NCI-H446 treated with DMSO at 0.1 percent for 48 hours (cell line): ENCODE data around the gene RAB3D.
"Not testable (repeated sequence)": the region's sequence is repeated elsewhere in the genome, so short reads cannot be mapped to it uniquely, and the experiment has no call there.

Experiments used
- DNase-seq: peaks from one replicate; lab custom pipeline; 2025; lab: John Stamatoyannopoulos, UW

RAB3D gene

GRCh38 chr19:11339254-11340098 is at the start of gene RAB3D:
RAB3D (minus strand) TSS chr19:11339657; CDS start chr19:11337399, 2,258 bp downstream.
- peak; percentile 84 for DNase-seq

- no peak for DNase-seq
Measured at GRCh38 chr19:11387162-11388034, 47.9 kb upstream of the RAB3D start.

DNA sequence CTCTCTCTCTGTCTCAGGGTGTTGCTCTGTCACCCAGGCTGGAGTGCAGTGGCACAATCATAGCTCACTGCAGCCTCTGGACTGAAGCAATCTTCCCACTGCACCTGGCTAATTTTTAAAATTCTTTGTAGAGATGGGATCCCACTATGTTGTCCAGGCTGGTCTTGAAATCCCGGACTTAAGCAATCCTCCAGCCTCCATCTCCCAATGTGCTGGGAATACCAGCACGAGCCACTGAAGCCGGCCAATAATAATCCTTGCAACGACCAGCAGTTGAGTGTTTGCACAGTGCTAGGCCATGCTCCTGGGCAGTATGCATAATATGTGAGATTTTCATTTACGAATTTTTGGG is 45.3 kb upstream of the RAB3D start:
- DNase-seq, result no peak

DNA sequence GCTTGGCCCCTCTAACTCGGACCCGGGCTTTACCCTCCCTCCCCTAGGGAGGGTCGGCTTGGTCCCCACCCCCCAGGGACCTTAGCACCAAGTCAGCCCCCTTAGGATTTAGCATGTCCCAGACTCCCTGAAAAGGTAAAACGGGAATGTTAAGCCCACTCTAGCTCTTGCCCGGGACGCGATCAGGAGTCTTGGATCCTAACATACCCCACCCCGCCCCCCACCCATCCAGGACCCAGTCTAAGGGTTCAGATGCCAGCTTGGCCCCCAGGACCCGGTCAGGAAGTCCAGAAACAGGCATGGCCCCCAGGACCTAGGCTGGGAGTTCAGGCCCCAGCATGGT is 44.2 kb upstream of the RAB3D start:
- no peak for DNase-seq

DNA sequence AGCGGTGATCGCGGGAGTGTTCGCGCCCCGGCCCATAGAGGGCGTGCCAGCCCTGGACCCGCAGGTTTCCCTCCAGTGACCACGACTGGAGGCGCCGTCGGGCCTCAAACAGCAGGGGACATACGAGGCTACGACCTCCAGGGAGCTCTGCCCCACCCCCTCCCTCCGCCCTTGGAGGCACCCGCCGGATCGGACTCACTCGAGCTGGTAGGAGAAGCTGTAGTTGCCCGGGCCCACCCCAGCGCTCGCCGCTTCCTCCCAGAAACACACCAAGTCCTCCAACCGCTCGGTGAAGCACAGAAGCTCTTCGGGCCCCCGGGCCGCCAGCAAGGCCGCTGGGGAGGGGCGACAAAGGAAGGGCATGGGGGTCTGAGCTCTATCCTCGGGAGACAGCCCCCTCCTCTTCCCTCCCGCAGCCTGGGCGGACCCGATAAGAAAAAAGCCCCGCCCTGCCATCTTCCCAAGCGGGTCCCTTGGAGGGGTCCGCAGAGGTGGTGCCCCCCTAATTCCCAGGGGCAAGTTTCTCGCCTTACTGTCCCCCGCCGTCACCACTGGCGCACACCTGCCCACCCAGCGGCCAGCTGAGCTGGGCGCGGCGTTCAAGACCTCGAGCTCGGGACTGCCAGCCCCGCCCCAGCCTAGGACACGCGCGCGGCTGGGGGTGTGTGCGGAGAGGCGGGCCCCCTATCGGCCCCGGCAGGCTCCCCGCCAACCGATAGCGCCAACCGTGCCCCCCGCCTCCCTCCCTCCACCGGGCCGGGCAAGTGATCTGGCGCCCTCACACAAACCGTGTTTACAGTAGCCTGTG is 43.6 kb upstream of the RAB3D start:
- DNase-seq, result no peak

DNA sequence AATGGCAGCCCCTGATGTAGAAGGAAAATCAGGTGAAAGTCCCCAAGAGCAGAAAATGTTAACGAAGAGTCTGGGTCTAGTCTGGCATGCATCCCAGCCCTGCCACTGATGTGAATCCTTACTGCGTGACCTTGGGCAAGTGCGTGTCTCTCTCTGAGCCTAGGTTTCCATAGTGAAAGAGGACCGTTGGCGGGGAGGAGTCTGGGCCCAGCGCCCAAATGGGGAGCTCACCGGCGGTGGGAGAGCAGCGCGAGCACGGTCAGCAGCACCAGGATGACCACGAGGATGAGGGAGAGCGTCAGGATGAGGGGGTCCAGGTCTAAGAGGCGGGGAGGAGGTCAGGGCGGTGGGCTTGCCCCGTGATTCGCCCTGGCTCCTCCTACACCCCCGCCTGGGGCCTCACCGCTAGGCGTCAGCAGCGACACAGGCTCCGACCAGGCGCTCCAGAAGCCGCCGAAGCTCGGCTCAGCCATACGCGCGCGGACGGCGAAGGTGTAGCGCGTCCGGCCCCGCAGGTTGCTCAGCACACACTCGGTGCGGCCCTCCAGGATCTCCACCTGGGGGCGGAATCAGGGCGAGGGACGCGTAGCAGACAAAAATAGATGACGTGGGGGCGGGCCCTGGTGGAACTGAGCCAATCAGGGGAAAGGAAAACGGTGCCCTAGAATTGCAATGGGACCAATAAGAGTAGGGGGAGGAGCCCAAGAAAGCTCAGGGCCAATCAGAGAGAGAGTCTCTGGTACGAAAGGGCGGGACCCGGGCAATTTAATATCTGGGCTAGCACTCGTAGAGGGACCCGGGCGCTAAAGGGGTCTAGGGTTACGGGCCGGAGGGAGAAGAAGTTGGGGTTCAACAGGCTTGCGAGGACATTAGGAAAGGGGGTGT is 41.4 kb upstream of the RAB3D start:
- peak; percentile 93 for DNase-seq

- no peak for DNase-seq
Measured at GRCh38 chr19:11379857-11380350, 40.4 kb upstream of the RAB3D start.

GRCh38 chr19:11379269-11379845 is 39.9 kb upstream of the RAB3D start:
- DNase-seq, result not testable (repeated sequence)

- no peak for DNase-seq
Measured at GRCh38 chr19:11378319-11379189, 39.1 kb upstream of the RAB3D start.

DNA sequence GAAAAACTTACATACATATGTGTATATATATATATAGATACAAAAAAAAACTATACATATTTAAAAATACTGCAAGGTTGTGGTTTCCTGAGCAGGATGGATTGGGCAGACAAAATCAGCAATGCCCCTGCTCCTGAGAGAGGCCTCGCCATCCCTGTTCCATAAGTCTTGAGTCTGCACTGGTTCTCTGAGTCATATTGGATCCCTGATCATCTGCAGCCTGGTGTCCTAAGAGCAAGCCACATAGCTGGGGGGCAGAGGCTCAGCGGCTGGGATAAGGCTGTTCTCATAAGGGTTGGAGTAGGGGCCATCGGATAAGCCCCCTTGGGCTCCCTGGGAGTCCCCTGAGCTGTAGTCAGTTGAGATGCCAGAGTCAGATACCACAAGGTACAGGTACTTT is 38.3 kb upstream of the RAB3D start:
- DNase-seq, result no peak

GRCh38 chr19:11377237-11377636 is 37.8 kb upstream of the RAB3D start:
- peak; percentile 12 for DNase-seq

GRCh38 chr19:11375143-11375948 is 35.9 kb upstream of the RAB3D start:
- peak; percentile 27 for DNase-seq

GRCh38 chr19:11374433-11375142 is 35.1 kb upstream of the RAB3D start, which contains the start of gene SWSAP1:
SWSAP1 (plus strand) TSS chr19:11374666; CDS start chr19:11374681, 15 bp downstream.
- DNase-seq, result peak; percentile 100

- no peak for DNase-seq
Measured at GRCh38 chr19:11373885-11374432, 34.5 kb upstream of the RAB3D start.

DNA sequence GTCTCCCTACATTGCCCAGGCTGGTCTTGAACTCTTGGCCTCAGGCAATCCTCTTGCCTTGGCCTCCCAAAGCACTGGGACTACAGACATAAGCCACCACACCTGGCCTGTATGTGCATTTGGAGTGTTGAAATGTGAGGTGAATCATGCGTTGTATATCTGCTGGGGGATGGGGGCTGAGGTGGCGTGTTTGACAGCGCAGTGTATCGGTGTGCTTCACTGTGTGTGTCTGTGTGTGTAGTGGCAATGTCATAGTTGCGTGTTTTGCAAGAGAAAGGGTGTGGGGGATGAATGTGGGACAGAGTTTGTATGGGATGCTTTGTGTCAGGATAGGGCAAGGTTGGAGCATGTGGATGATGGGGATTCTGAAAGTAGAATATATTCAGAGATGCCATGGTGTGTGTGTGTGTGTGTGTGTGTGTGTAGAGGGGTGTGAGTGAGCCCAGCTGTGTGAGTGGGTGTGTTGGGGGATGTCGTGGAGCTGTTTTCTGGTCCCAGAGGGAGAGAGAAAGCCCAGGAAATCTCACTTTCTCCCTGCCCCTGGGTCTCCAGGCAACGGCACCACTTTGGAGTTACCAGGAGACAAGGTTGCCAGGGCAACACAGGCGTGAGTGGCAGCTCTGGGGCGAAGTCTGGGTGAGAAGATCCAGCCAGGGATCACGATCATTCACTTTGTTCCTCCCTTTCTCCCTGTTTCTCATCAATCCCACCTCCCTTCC is 33.9 kb upstream of the RAB3D start:
- DNase-seq, result peak; percentile 30

- DNase-seq, result no peak
Measured at GRCh38 chr19:11370744-11371143, 31.3 kb upstream of the RAB3D start.

DNA sequence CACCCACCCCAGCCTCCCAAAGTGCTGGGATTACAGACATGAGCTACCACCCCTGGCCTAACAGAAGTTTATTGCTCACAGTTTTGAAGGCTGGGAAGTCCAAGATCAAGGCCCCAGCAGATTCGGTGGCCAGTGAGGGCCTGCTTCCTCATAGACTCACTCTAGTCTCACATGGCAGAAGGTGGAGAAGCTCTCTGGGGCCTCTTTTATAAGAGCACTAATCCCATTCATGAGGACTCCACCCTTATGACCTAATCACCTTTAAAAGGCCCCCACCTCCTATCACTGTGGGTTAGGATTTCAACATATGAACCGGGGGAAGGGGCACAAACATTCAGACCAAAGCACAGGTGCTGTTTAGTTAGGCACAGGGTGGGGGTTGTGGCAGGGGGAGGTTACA is 28.1 kb upstream of the RAB3D start:
- no peak for DNase-seq
